GM12864 (cell line): ENCODE data around the gene GIGYF2.

Experiments
- DNase-seq: peaks from one replicate; pipeline ENCODE4 v3.0.0-alpha.2; 2011; ENCODE audit warnings: low read depth
- H3K4me3 ChIP-seq: 2 replicates; pipeline ENCODE4 v1.5.1; 2011; ENCODE audit warnings: mild to moderate bottlenecking, low read depth, low read length, control low read depth
- TF ChIP-seq, protein P1 (sequence below): IDR thresholded peaks from 2 replicates; pipeline ENCODE4 v1.5.1; 2011; ENCODE audit warnings: low read depth, mild to moderate bottlenecking, moderate library complexity, low read length, control low read depth, inconsistent platforms; ENCODE audit errors: missing control alignments

GIGYF2 gene

DNA sequence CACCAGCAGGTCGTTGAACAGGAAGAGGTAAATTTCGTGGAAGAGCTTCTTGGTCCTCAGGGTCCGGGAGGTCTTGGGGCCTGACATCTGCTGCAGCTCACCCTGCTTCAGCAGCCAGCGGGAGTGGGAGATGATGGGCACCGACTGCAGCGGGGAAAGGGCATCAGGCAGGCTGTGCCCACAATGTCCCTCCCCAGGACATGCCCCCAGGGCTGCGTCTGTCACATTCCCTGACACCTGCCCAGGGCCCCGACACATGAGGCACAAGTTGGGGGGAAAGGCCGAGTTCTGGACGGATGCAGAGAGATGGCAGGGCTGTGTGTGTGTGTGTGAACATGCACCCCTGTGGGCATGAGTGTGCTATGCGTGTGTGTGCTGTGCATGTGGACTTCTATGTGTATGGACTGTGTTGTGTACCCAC is 186.9 kb downstream of the GIGYF2 start:
- TF ChIP-seq, protein P1, sequence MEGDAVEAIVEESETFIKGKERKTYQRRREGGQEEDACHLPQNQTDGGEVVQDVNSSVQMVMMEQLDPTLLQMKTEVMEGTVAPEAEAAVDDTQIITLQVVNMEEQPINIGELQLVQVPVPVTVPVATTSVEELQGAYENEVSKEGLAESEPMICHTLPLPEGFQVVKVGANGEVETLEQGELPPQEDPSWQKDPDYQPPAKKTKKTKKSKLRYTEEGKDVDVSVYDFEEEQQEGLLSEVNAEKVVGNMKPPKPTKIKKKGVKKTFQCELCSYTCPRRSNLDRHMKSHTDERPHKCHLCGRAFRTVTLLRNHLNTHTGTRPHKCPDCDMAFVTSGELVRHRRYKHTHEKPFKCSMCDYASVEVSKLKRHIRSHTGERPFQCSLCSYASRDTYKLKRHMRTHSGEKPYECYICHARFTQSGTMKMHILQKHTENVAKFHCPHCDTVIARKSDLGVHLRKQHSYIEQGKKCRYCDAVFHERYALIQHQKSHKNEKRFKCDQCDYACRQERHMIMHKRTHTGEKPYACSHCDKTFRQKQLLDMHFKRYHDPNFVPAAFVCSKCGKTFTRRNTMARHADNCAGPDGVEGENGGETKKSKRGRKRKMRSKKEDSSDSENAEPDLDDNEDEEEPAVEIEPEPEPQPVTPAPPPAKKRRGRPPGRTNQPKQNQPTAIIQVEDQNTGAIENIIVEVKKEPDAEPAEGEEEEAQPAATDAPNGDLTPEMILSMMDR: no peak
- no peak overlapping the region for H3K4me3 ChIP-seq
- no peak for DNase-seq

DNA sequence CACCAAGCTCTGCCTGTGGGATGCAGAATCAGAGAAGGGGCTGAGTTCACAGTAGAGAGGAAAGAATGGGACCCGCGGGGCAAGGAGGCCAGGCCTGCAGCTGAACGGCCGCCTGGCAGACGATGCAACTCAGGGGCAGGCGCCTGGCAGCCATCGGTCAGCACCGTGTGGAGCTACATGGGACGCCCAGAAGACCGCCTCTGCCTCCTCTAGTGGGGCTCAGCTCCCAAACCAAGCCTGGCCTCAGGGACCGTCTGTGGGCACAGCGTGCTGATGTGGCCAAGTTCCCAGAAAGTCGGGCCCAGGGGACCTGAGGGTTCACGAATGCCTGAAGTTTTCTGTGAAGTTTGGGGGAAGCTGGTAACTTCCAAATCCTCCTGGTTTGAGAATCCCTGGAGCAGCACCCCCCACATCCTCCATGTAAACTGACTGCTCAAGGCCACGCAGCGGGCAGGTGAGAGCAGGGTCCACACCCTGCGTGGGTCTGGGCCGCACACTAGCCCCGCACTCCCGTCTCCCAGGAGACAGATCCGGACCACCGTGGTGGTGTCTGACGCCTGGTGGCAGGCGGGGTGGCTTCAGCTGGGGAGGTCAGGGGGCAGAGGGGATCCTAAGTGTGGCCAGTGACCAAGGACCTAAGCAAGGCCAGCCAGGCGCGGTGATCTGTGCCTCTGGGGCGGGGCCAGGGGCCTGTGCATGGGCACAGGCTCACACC is 187.6 kb downstream of the GIGYF2 start:
- no peak for DNase-seq
- no peak overlapping the region for H3K4me3 ChIP-seq
- TF ChIP-seq, protein P1: no peak

DNA sequence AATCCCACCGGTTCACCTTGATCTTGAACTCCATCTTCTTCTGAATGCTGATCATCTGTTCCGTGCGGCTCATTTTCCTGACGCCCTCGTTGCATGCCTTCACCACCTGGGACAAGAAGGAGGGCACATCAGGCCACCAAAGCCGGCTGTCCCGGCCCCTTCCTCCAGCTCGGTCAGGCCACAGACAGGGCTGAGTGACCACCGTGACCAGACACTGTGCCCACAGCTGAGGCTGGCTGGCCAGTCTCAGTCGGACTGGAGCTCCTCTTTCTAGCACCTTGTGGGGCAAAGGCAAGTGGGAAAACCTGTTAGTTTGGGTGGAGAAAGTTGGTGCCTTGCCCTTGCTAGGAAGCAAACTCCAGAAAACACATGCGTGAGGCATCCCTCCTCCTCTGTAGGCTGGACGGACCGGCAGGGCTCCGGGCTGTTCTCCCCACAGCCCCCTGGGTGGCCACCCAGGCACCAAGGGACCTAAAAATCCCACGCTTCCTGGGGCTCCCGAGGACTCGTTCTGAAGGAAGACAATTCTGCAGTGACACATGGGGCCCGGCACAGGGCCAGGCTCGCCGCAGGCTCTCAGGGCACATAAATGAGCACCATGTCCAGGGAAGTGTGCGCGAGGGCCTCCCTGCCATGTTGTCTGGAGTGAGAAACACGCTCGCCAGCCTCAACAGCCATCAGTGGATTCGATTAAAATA is 188.3 kb downstream of the GIGYF2 start:
- H3K4me3 ChIP-seq: no peak overlapping the region
- TF ChIP-seq, protein P1: no peak
- no peak for DNase-seq

DNA sequence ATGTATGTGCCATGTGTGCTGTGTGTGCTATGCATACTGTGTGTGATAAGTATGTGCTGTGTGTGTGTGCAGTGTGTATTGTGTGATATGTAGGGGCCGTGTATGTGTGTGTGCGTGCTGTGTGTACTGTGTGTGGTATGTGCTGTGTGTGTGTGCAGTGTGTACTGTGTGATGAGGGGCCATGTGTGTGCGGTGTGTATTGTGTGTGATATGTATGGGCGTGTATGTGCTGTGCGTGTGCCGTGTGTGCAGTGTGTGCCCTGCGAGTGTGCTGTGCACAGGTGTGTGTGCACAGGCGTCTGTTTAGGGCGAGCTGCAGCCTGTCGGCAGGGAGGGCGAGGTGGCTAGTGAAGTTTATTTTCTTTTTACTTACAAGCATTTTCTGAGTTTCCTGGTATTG is 189.0 kb downstream of the GIGYF2 start:
- no peak overlapping the region for H3K4me3 ChIP-seq
- TF ChIP-seq, protein P1: no peak
- DNase-seq: no peak

DNA sequence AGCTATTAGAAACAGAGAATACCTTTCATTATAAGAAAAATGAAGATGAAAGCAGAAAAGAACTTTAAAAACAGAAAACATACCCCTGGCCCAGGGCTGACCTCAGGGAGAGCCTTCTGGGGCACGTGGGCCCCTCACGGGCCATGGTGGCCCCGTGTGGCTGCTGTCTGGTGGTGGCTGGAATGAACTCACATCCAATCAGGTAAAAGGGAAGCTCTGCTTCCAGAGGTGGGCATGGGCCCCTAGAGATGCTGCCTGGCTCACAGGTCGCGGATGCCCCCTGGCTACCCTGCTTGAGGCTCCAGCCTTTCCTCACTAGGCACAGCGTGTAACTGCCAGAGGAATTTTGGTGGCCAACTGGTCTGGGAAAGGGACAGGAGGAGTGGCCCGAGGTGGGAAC is 189.5 kb downstream of the GIGYF2 start:
- no peak for DNase-seq
- TF ChIP-seq, protein P1: no peak
- no peak overlapping the region for H3K4me3 ChIP-seq

DNA sequence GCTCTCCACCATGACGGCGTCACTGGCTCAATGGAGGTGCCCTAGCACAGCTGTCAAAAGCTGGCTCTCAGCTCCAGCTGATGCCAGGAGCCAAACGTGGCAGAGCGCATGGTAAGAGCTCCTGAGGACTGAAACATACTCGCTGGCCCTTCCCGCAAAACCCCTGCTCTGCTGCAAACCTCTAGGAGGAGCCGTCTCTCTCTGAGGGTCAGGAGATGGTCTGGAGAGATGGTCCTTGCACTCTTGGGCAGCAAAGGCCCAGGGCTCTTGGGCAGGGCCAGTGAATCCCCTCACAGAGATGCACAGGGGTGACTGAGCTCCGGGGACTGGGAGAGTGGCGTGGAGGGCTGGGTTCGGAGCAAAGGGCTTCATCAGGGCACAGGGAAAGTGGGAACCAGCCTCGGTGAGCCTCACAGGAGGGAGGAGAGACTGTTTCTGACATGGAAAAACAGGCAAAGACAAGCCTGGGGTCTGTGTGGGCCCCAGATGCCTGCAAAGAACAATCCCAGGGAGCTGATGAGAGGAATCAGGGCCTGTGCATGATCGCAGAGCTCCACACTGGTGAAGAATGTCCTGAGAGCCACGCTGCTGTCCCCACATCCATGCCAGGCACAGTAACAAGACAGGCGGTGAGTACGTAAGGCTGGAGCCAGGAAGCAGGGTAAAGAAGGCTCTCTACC is 190.2 kb downstream of the GIGYF2 start:
- no peak for DNase-seq
- no peak overlapping the region for H3K4me3 ChIP-seq
- TF ChIP-seq, protein P1: peak; percentile 6
